PC-9 (cell line): ENCODE data around the gene OGN. TPM values are rescaled to one million over a fixed set of nuclear protein-coding genes. Genes with fewer than 3 reads are reported as not detected.

Experiments
- BruUV-seq: library from RNA; stranded (reverse); fragments of 400-500 nt; replicated peaks from 2 replicates; lab custom pipeline; 2021; lab: Mats Ljungman, UMichigan
- CTCF ChIA-PET: fragments of 300-600 bp; sonication (Branson Sonifier 250); formaldehyde crosslinking; loops from one replicate; lab custom pipeline; 2022; ENCODE audit warnings: antibody characterized with exemption; lab: Charles Lee
- POLR2A ChIA-PET: fragments of 300-600 bp; sonication (Branson Sonifier 250); formaldehyde crosslinking; loops from one replicate; lab custom pipeline; 2022; ENCODE audit warnings: antibody characterized with exemption; ENCODE audit not compliant: unreplicated experiment; lab: Charles Lee
- DNase-seq, 2 experiments: peaks; one replicate each; pipeline versions ENCODE4 v3.0.0 to v3.0.0-alpha.2; 2015 to 2022; ENCODE audit warnings: mixed read lengths in 1 of 2
- H2AFZ ChIP-seq: fragments of 200-600 bp; sonication (generic); 2 replicates; pipeline ENCODE4 v1.8.1; 2017; ENCODE audit warnings: antibody characterized with exemption
- H3F3A ChIP-seq: fragments of 200-600 bp; sonication (generic); 2 replicates; pipeline ENCODE4 v1.8.1; 2017; ENCODE audit warnings: antibody characterized with exemption, mild to moderate bottlenecking, low read depth; ENCODE audit not compliant: insufficient read depth
- H3K27ac ChIP-seq: fragments of 200-600 bp; sonication (generic); 2 replicates; pipeline ENCODE4 v1.6.1; 2016; ENCODE audit warnings: mixed run types
- H3K27me3 ChIP-seq: fragments of 200-600 bp; sonication (generic); 2 replicates; pipeline ENCODE4 v1.6.1; 2016; ENCODE audit warnings: low read depth, mixed run types; ENCODE audit not compliant: insufficient read depth
- H3K36me3 ChIP-seq: fragments of 200-600 bp; sonication (generic); 2 replicates; pipeline ENCODE4 v1.6.1; 2016; ENCODE audit warnings: low read depth, mixed run types
- H3K4me1 ChIP-seq: fragments of 200-600 bp; sonication (generic); replicated peaks from 2 replicates; pipeline ENCODE4 v1.6.1; 2016; ENCODE audit warnings: mixed run types; ENCODE audit not compliant: insufficient read depth
- H3K4me2 ChIP-seq: fragments of 200-600 bp; sonication (generic); 2 replicates; pipeline ENCODE4 v1.6.1; 2017; ENCODE audit warnings: mixed run types
- H3K4me3 ChIP-seq: fragments of 200-600 bp; sonication (generic); 2 replicates; pipeline ENCODE4 v1.6.1; 2016; ENCODE audit warnings: mixed run types
- H3K79me2 ChIP-seq: fragments of 200-600 bp; sonication (generic); 2 replicates; pipeline ENCODE4 v1.6.1; 2017; ENCODE audit warnings: low read depth, mixed run types
- H3K9me2 ChIP-seq: fragments of 200-600 bp; sonication (generic); 2 replicates; pipeline ENCODE4 v1.8.1; 2017; ENCODE audit warnings: mild to moderate bottlenecking; ENCODE audit not compliant: insufficient read depth
- H3K9me3 ChIP-seq: fragments of 200-600 bp; sonication (generic); 2 replicates; pipeline ENCODE4 v1.8.1; 2016; ENCODE audit warnings: low read depth; ENCODE audit not compliant: insufficient read depth
- H4K20me1 ChIP-seq: fragments of 200-600 bp; sonication (generic); 2 replicates; pipeline ENCODE4 v1.8.1; 2017; ENCODE audit not compliant: insufficient read depth
- CTCF ChIP-seq: fragments of 200-600 bp; sonication (generic); conservative IDR thresholded peaks from 2 replicates; pipeline ENCODE4 v1.6.1; 2017; ENCODE audit warnings: mixed run types, antibody characterized with exemption, mild to moderate bottlenecking, moderate library complexity
- EZH2 ChIP-seq: fragments of 200-600 bp; sonication (generic); IDR thresholded peaks from 2 replicates; pipeline ENCODE4 v1.8.0; 2017; ENCODE audit warnings: antibody characterized with exemption, low read depth
- intact Hi-C: fragments of 100-400 bp; cut with micrococcal nuclease; formaldehyde crosslinking; loops from one replicate; pipeline ENCODE4 v1.10.0; 2022; ENCODE audit not compliant: unreplicated experiment
- total RNA-seq: library from RNA; stranded (reverse); gene quantifications from 2 replicates; pipeline ENCODE4 v1.2.3, GENCODE V29; 2021

Gene OGN
- total RNA-seq, 1 experiment from 2014 or later = not detected

GRCh38 chr9:92424340-92424739 lies 20.0 kb upstream of the OGN start, which contains the start of gene OMD:
TSS of gene OMD (minus strand) at chr9:92424471. CDS start at chr9:92417558, 6,913 bp downstream.
- H3K36me3 ChIP-seq = no peaks in the 10 kb centered on the region
- intact Hi-C loops = no loop called here
- ChIA-PET CTCF (no interaction called here), POLR2A (no interaction called here)
- no peak within 1 kb of the TSS for H2AFZ ChIP-seq
- H3F3A ChIP-seq = no peaks in the 10 kb centered on the region
- no peak within 1 kb of the TSS for H3K4me2 ChIP-seq
- DNase-seq = no peak
- H3K9me2 ChIP-seq = no peaks in the 10 kb centered on the region
- H3K9me3 ChIP-seq = no peaks in the 10 kb centered on the region
- H3K79me2 ChIP-seq = no peaks in the 10 kb centered on the region
- no peaks in the 10 kb centered on the region for H3K27me3 ChIP-seq
- H3K4me1 ChIP-seq = no peaks in the 10 kb centered on the region
- TF ChIP-seq CTCF = no peak
- TF ChIP-seq EZH2 = no peak
- H3K27ac ChIP-seq = no peak within 1 kb of the TSS
- H3K4me3 ChIP-seq = no peak within 1 kb of the TSS
- no peaks in the 10 kb centered on the region for H4K20me1 ChIP-seq
- no TSS peak for BruUV-seq

GRCh38 chr9:92423612-92424011 lies 19.2 kb upstream of the OGN start:
- Histone ChIP-seq H3K4me2 (no peak overlapping the region), H3K27me3 (no peaks in the 10 kb centered on the region), H3K4me1 (no peaks in the 10 kb centered on the region), H3K4me3 (no peak overlapping the region), H3K9me2 (no peaks in the 10 kb centered on the region), H3K9me3 (no peaks in the 10 kb centered on the region), H3F3A (no peaks in the 10 kb centered on the region), H3K79me2 (no peaks in the 10 kb centered on the region), H3K27ac (no peak overlapping the region), H4K20me1 (no peaks in the 10 kb centered on the region), H2AFZ (no peak overlapping the region), H3K36me3 (no peaks in the 10 kb centered on the region)
- no peak for DNase-seq
- ChIA-PET POLR2A (no interaction called here), CTCF (no interaction called here)
- BruUV-seq = no TSS peak
- TF ChIP-seq EZH2 = no peak
- no peak for TF ChIP-seq CTCF
- intact Hi-C loops = no loop called here

- no peaks in the 10 kb centered on the region for H4K20me1 ChIP-seq
- H3K79me2 ChIP-seq = no peaks in the 10 kb centered on the region
- no peaks in the 10 kb centered on the region for H3K27me3 ChIP-seq
- no peaks in the 10 kb centered on the region for H3F3A ChIP-seq
- no peaks in the 10 kb centered on the region for H3K36me3 ChIP-seq
- ChIA-PET POLR2A (no interaction called here), CTCF (no interaction called here)
- H3K9me3 ChIP-seq = no peaks in the 10 kb centered on the region
- no TSS peak for BruUV-seq
- H3K27ac ChIP-seq = no peak overlapping the region
- H3K4me1 ChIP-seq = no peaks in the 10 kb centered on the region
- intact Hi-C loops = no loop called here
- no peak overlapping the region for H3K4me3 ChIP-seq
- no peak for TF ChIP-seq CTCF
- no peak for TF ChIP-seq EZH2
- no peak overlapping the region for H3K4me2 ChIP-seq
- no peaks in the 10 kb centered on the region for H3K9me2 ChIP-seq
- no peak overlapping the region for H2AFZ ChIP-seq
- no peak for DNase-seq
These were observed 18.4 kb upstream of the OGN start for GRCh38 chr9:92422611-92423338.
